Upper lobe of left lung (tissue), 4 donors: ENCODE measurements around the gene TMEM38B.

Source experiments
- CTCF ChIP-seq, 6 experiments: fragments of 450-650 bp in 4 of 6; fragments of 200-600 bp in 2 of 6; sonication (generic) in 2 of 6; IDR thresholded peaks; one replicate each; pipeline ENCODE4 v1.5.1; 2016 to 2019; ENCODE audit warnings: antibody characterized with exemption in 6 of 6
- POLR2A ChIP-seq, 4 donors: fragments of 450-650 bp; IDR thresholded peaks; one replicate each; pipeline ENCODE4 v1.5.1; 2016 to 2017; ENCODE audit warnings: antibody characterized with exemption in 4 of 4, mild to moderate bottlenecking in 2 of 4
- POLR2AphosphoS5 ChIP-seq, 2 donors: sonication (generic); formaldehyde crosslinking; IDR thresholded peaks; one replicate each; pipeline ENCODE4 v1.5.1; 2017; ENCODE audit warnings: antibody characterized with exemption in 2 of 2

DNA sequence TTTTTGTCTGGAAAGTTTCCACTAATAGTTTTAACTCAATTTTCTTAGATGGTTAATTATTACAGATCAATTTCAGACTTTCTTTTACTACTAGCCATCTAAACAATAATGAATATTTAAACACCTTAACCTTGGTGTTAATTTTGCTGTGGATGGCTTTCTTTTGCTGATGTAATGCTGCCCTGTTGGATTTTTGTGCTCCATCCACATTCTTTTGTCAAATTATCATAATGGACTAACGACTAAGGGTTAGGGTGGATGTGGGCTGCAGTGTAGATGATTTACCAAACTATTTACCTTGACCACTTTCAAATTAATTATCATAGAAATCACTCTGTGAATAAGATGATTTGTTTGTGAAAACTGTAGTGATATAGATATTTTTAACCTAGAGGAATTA lies 15.6 kb upstream of the TMEM38B start:
- TF ChIP-seq CTCF (IDR thresholded peaks at IDR 0.05), result no peak
- no peak for TF ChIP-seq POLR2A (IDR thresholded peaks at IDR 0.05)
- TF ChIP-seq POLR2AphosphoS5 (IDR thresholded peaks at IDR 0.05), result no peak
